GM19468 (cell line): ENCODE measurements around the gene BHLHA15.
"Not testable (repeated sequence)": the region's sequence is repeated elsewhere in the genome, so short reads cannot be mapped to it uniquely, and the experiment has no call there.

Experiments
- ATAC-seq: cut with Tn5 transposase; IDR thresholded peaks from one replicate; pipeline ENCODE4 v1.9.1; 2021; ENCODE audit warnings: mild to moderate bottlenecking, moderate library complexity, moderate number of reproducible peaks; ENCODE audit not compliant: unreplicated experiment; ENCODE audit errors: extremely low read depth

BHLHA15 gene

DNA sequence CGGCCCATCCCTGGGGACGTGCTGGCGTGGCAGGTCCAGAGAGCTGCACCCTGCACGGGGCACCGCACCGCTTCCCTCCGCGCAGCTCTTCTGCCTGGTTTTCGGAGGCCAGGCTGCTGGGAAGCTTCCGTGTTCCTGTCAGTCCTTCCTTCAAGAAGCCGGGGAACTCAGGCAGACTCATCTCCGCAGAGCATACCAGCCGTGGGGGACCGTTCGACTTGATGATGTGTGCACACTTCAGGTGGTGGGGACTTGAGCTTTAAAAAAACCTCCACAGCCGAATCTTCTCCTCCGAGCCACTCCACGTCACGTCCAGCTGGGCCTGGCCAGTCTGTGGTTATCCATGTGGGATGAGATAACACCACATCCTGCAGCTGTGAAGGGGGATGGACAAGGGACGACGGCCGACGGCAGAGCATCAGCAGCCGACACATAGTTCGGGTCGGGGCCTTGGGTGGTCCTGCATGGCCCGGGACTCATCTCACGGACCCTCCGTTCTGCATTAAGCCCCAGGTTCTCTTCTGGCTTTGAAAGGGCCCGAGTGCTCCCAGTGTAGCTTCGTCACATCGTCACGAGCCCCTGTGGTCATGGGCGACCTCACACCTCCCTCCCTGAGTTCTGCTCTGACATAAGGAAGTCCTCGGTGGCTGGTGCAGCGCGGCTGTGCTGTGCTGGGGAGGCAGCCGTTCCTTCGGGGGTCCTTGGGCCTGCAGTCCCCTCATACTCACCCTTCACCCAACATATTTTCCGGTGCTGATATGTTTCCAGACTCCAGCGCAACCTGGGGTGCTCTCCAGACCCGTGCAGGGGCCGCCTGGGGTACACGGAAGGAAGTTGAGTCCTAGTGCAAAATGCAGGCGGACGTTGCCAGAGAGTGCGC, 4.5 kb upstream of the BHLHA15 start:
- ATAC-seq: no peak

DNA sequence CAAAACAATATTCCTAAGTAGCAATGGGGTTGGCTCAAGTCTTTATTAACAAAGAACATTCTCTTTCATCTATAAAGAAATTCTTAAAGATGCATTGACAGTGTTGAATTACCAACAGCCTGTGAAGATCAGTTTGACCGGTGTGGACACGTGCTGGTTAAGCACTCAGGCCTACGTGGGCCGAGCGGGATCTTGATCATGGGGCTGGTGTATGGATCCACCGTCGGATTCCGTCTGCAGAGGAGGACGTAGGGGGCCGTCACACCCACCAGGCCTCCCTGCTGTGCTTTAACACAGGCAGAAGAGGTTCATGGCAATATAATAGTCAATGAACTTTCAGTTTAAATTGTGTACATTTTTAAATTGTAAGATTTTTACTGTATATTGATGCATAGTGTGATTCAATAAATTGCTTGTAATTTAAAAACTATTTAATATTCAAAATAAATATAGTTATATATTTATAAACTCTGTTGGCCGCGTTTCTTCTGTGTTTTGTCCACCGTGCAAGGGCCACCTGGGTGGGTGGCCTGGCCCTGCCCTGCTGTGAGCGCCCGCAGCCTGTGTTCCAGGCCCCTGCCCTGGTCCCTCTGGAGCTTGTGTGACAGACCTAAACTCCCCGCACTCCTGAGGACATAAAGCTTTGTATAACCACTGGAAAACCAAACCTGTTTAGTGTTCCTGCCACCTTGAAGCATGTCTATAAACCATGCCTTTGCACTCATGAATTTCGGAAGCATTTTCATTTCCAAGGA, 1.9 kb upstream of the BHLHA15 start:
- no peak for ATAC-seq

DNA sequence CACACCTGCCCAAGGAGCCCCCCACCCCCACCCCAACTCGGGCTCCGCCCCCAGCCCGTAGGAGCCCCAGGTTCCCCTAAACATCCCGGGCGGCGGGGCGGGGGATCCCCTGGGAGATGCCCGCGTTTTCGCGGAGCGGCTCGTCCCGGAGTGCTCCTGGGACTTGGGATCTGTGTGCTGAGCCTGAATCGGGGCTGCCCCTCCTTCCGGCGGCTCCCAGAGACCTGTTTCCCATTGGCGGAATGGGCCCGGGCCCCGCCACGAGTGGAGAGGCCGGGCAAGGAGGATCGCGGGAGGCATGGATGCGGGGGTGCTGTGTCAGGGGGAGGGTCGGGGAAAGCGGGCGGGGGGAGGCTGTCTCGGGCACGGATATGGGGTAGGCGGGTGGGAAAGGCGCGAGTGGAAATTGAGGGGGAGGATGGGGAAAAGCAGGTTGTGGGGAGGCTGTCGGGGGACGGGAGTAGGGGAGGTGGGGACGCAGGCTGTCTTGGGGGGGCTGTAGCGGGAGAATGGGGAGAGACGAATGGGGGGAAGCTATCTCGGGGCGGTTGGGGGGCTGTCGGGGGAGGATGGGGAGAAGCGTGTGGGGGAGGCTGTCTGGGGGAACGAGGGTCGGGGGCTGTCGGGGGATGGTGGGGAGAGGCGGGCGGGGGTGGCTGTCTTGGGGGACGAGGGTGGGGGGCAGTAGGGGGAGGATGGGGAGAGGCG, 572 bp upstream of the BHLHA15 start:
- no peak for ATAC-seq

DNA sequence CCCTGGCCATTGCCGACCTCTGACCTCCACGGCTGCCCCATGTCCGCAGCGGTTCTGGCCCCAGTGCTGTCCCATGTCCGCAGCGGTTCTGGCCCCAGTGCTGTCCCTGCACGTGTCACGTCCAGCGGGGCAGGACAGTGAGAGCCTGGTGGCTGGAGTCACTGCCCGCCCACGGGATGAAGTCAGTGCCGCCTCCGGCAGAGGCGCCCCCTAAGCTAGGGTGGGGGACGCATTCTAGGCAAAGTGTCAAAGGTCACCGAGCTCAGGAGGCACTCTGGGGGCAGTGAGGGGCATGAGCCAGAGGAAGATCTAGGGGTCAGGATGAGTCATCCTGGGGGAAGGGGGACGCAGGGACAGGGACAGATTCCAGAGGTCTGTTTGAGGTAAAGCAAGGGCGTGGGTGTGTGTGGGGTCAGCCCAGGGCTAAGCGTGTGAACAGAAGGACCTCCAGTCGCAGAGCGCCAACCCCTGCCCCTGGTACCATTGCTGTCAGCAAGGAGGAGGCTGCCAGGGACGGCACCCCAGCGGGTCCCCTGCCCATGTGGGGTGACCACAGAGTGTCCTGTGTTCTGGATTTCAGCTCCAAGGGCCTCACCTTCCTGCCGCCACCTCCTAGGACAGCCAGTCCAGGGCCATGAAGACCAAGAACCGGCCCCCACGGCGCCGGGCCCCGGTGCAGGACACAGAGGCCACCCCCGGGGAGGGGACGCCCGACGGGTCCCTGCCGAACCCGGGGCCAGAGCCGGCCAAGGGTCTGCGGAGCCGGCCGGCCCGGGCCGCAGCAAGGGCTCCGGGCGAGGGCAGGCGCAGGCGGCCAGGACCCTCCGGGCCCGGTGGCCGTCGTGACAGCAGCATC, 665 bp downstream of the BHLHA15 start:
- ATAC-seq: no peak

DNA sequence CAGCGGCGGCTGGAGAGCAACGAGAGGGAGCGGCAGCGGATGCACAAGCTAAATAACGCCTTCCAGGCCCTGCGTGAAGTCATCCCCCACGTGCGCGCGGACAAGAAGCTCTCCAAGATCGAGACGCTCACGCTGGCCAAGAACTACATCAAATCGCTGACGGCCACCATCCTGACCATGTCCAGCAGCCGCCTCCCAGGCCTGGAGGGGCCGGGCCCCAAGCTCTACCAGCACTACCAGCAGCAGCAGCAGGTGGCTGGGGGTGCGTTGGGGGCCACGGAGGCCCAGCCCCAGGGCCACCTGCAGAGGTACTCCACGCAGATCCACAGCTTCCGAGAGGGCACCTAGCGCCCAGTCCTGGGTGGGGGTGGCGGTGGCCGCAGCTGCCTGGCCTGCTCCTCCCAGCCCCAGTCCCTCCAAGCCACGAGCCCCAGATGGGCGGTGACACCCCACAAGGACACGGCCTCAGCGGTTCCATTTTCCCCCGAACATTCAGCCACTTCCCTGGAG, 1.3 kb downstream of the BHLHA15 start:
- no peak for ATAC-seq

DNA sequence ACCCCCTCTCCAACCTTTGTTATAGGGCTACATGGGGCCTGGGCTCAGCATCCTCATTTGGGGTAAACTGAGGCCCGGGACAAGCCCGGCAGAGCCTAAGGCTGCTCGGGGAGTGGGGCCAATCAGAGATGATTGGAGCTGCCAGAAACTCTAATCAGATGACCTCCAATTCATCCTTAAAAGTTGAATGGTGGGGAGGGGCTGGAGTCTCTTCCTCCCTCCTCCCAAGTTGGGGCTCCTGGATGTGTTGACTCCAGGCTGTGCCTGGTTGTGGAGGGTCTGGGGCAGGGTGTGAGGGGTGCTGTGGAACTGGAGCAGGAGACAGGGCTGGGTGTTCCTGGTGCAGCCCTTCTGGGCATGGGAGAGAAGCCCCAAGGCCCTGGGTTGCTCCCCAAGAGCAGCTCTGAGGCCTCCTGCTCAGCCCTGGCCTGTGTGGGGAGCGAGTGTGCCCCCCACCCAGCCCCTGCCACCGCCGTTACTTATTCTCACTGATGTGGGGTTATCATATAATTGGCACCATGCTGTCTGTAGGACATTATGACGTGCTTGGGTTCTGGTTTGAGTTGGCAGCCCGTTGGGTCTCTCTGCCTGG, 2.2 kb downstream of the BHLHA15 start:
- no peak for ATAC-seq

DNA sequence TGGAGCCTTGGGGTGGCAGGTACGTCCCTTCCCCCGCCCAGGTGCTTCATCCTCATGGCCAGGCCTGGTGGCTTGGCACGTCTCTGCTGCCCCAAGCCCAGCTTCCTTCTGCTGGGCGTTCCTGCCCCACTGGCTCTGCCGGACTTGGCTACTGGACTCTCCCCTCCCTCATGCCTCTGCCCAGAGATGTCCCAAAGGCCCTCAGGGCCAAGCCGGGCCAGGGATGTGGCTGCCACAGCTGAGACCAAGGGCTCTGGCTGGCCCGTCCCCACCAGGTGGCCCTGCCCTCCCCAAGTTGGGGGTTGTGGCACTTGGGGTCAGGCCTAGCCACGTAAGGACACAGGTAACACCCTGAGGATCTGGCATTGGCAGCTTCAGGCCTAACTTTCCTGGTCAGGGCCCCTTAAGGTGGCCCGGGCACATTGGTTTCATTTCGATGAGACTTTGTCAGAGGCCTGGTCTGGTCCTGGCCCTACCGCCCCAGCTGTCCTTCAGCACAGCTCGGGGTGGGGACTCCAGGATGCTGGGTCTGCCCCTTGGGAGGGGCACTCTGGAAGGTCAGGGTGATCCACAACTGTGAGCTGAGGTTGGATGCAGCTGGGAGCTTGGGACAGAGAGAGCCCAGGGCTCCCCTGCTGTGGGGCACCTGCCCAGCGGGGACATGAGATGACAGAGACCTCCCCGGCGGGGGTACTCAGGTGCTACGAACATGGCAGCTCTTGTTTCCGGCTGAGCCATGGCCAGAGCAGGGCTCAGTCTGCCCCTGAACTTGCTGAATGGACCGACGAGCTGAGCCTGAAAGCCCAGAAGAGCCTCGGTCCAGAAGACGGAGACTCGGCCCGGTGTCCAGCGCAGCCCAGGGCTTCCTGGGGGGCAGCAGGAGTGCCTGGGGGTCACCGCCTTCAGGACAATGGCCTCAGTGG, 2.9 kb downstream of the BHLHA15 start:
- ATAC-seq: no peak

DNA sequence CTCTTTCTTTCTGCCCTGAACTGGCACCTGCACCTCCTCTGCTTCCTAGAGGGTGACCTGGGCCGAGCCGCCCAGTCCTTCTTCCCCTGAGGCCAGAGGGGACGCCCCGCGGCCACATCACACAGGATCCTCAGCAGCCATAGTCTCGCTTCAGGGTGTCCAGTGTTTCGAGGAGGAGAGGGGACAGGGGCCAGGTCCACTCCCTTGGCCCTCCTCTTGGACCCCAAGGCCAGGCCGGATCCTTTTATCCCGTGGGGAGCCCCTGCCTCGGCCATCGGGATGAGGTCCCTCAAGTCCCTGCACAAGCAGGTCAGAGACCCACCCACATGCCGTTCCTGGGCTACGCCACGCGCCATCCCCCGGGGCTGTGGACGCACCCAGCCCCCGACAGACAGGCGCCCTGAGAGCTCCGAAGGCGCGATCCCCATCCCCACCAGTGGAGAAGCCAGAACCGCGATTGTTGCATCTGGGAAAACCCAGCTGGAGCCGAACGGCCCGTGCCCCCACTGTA, 3.6 kb downstream of the BHLHA15 start:
- ATAC-seq: no peak

DNA sequence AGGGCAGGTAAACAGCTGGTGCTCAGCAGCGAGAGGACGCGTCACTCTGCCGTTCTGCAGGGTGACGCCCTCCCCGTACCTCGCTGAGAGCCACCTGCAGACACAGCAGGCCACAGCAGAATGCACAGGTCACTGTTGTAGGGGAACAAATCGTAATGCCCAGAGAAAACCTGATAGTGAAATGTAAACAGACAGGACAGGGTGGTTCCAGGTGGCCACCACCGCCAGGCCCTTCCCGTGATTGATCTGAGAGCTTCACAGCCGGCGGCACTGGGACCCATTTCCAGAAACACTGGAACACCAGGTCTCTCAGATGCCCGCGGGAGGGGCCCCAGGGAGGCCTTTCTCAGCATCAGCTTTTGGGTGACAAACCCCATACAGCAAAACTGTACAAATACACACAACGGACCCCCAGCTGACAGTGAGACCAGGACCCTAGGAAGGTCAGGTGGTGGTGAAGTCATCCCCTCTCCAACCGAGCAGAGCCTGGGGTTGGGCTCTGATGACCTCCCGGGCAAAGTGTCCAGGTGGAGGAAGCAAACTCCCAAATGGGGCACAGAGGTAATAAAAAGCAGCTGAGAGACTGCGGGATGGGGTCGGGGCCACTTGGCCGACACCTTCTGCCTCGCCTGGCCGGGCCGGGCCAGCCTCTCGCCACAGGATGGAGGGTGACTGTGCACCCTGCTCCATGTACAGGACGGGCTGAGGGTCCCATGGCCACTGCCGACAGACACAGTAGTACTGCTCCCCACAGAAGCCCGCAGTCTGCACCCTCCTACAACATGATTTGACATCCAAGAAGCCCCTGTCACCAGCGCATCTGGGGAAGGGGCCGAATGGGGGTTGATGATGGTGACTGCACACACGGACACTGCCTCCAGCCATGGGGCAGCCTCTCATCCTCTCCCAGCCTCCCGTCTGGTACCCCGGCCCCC, 4.6 kb downstream of the BHLHA15 start:
- ATAC-seq: no peak

DNA sequence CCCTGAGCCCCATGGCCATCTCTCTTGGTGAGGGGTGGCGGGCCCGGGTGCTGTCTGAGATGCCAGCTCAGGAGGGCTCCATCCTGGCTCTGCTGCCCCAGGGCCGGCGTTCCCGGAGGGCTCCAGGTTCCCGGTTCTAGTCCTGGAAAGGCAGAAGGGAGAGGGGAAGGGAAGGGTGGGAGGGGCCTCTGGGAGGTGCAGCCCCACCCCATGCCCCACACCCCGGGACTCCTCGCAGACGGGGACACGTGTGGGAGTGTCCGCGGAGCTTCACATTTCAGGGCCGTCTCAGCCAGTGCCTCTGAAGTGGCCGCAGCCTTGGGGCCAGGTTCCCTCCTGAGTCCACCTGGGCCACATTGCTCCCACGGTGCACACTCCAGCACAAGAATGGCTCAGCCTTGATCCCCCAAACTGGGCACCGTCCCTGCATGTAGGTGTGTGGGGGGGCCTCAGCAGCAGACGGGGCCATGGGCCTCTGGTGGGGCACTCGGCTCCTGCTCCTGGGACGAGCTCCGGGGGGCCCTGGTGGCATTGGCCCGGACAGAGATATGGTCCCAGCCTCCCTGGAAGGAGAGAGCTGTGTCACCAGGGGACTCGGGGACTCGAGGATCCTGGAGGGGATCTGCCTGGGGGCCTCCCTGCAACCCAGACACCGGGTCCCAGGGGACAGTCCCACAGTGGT, 5.8 kb downstream of the BHLHA15 start:
- ATAC-seq: no peak

DNA sequence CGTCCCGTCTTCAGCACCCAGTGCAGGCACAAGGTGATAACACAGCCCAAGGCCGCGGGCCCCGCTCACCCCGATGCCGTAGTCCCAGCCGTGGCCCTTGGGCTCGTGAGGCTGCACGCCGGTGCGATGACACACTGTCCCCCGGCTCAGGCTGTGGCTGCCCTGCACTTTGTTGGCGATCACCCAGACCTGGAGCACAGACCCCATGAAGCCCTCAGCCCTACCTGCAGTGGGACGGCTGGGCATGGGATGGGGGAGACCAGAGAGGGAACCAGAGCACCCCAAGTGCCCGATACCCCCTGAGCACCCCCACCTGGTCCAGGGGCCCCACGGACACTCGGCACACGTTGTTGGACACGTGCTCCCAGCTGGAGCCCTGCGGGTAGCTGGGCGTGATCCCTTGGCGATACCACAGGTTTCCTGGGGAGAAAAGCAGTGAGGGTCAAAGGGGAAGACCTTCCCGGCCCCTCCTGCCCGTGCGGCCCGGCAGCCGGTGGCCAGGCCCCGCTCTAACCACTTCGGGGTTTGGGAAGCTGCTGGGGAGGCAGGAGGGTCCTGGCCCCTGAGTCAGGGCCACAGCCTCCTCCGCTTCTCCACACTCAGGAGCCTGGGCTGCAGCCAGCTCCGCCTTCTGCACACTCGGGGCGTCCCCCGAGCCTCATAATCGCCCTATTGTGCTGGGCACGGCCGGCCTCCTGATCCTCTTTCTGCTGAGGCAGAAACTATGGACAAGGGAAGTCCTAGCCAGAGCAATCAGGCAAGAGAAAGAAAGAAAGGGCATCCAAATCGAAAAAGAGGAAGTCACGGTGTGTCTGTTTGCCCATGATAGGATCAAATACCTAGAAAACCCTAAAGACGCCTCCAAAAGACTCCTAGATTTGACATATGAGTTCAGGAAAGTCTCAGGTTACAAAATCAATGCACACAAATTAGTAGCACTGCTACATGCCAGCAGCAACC, 6.7 kb downstream of the BHLHA15 start:
- ATAC-seq: no peak

DNA sequence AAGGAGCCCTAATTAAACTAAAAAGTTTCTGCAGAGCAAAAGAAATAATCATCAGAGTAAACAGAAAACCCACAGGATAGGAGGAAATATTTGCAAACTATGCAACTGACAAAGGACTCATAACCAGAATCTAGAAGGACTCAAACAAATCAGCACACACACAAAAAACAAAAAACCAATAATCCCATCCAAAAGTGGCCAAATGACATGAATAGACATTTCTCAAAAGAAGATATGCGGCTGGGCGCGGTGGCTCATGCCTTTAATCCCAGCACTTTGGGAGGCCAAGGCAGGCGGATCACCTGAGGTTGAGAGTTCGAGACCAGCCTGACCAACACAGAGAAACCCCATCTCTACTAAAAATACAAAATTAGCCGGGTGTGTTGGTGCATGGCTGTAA, 8.1 kb downstream of the BHLHA15 start:
- not testable (repeated sequence) for ATAC-seq

DNA sequence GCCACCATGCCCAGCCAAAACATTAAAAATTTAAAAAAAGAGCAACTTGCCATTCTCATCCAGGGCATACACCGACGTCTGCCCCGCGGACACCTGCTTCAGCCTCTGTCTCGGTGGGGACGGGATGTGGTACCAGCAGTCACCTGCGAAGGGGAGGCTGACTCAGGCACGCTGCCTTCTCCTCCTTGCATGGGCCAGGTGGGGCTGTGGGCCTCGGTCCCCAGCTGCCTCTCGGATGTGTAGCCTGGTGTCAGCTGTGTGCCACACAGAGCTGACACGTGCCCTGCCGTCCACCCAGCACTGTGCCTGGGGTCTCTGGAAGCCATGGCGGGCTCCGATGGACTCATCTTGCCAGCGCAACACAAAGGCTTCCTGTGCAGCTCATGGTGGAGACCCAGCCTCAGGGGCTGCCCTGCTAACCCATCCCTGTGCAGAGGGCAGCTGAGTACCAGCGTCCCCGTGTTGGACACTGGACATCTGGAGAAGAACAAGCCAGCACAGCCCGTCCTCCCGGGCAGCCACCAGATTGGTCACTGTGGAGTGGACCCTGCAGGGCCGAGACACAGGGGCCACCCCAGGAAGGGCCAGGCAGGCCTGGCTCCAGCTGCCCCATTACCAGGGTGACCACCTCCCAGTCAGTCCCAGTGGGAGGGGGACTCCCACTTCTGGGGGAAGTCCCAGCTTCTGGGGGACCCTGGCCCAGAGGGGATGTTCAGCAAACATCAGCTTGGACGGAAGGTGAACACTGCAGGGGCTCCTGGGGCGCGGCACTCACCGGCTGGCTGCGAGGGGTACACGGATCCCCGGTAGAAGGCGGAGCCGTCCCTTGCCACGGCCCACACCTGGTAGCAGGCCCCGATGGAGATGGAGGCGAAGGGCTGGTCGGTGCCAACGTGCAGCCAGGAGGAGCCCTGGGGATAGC, 10.6 kb downstream of the BHLHA15 start:
- ATAC-seq: no peak

DNA sequence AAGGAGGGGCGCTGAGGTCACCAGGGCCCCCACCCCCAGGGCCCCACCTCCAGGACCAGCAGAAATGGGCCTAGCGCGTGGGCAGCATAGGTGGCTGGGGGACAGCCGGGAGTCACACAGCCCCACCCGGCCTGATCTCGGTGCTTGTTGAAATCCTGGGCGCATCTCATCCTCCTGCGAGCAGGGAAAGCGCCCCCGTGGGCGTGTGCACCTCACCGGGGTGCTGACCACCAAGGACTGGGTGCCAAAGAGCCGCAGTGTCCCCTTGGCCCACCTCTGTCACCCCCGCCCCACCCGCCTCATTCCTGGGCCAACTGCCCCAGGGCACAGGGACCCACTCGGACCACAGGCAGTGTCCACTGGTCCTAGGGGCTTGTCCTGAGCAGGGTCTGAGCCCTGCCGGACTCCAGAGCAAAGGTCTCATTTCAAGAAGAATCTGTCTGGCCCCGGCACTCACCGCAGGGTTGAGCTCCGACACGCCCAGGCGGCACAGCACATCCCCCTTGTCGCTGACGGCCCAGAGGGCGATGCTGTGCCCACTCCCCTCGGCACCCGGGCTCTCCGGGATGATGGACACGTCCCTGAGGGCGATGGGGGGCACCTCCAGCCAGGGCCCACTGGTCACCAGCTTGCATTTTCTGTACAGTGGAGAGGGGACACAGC, 11.4 kb downstream of the BHLHA15 start:
- no peak for ATAC-seq
